D721Med (cell line): ENCODE measurements around the gene VPS26C.
"Not testable (repeated sequence)": the region's sequence is repeated elsewhere in the genome, so short reads cannot be mapped to it uniquely, and the experiment has no call there.

Experiments used
- DNase-seq: peaks from one replicate; pipeline ENCODE4 v3.0.0; 2011; ENCODE audit warnings: low spot score; ENCODE audit not compliant: insufficient read length
- FAIRE-seq: peaks from 2 replicates; lab custom pipeline; 2011; peaks lifted over from hg19 to GRCh38; lab: Jason Lieb, UNC
- TF ChIP-seq, protein P1 (sequence below): IDR thresholded peaks from 2 replicates; pipeline ENCODE4 v1.5.1; 2012; ENCODE audit warnings: mild to moderate bottlenecking, control low read depth; ENCODE audit not compliant: insufficient read depth; ENCODE audit errors: missing control alignments

Gene VPS26C

DNA sequence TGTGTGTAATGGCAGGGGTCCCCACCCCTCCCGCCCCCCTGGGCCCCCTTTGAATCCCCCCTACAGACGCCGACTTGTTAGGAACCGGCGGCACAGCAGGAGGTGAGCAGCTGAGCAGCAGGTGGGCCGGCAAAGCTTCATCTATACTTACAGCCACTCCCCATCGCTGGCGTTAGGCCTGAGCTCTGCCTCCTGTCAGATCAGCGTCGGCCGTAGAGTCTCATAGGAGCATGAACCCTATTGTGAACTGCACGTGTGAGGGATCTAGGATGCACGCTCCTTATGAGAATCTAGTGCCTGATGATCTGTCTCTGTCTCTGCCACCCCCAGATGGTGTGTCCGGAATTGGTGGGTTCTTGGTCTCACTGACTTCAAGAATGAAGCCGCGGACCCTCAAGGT lies 14.9 kb upstream of the VPS26C start:
- FAIRE-seq (no peak), DNase-seq (no peak)
- TF ChIP-seq, protein P1, sequence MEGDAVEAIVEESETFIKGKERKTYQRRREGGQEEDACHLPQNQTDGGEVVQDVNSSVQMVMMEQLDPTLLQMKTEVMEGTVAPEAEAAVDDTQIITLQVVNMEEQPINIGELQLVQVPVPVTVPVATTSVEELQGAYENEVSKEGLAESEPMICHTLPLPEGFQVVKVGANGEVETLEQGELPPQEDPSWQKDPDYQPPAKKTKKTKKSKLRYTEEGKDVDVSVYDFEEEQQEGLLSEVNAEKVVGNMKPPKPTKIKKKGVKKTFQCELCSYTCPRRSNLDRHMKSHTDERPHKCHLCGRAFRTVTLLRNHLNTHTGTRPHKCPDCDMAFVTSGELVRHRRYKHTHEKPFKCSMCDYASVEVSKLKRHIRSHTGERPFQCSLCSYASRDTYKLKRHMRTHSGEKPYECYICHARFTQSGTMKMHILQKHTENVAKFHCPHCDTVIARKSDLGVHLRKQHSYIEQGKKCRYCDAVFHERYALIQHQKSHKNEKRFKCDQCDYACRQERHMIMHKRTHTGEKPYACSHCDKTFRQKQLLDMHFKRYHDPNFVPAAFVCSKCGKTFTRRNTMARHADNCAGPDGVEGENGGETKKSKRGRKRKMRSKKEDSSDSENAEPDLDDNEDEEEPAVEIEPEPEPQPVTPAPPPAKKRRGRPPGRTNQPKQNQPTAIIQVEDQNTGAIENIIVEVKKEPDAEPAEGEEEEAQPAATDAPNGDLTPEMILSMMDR: no peak

DNA sequence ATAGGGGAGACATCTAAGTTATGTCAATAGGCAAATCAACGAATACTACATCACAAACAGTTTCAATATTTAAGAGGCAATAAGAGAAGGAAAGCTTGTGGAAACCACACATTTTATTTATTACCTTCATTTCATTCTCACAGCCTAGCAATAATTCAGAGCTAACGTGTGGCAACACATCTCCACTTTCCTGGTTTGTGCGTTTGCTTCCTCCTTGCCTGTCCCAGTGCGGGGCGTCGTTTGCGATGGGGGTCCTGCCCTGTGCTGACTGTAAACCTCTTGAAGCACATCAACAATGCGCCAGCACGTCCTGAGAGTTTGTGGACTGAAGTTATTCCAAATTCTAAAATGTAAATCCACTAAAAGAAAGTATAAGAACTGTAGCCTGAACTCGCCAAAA lies 14.4 kb upstream of the VPS26C start:
- no peak for DNase-seq
- TF ChIP-seq, protein P1: no peak
- no peak for FAIRE-seq

DNA sequence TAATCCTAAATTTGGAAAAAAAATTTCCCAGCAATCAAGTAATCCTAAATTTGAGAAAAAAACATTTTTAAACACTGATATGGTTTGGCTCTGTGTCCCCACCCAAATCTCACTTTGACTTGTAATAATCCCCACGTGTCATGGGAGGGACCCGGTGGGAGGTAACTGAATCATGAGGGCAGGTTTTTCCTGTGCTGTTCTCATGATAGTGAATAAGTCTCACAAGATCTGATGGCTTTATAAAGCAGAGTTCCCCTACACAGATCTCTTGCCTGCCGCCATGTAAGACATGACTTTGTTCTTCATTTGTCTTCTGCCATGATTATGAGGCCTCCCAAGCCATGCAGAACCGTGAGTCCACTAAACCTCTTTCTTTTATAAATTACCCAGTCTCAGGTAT lies 12.1 kb upstream of the VPS26C start:
- DNase-seq: not testable (repeated sequence)
- FAIRE-seq: peak; percentile 6

DNA sequence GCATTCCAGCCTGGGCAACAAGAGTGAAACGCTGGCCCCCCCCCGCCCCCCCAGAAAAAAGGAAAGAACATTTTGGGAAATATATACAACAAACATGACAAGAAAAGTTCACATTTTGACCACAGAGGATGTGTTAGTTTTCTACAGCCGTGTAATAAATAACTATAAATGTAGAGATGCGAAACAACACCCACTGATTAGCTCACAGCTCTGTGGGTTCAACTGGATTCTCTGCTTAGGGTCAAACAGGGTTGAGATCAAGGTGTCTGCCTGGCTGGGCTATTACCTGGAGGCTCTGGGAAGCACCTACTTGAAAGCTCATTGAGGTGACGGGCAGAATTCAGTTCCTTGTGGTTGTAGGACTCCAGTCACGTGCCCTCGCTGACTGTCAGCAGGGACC lies 11.1 kb upstream of the VPS26C start:
- no peak for DNase-seq
- TF ChIP-seq, protein P1: no peak
- FAIRE-seq: no peak

DNA sequence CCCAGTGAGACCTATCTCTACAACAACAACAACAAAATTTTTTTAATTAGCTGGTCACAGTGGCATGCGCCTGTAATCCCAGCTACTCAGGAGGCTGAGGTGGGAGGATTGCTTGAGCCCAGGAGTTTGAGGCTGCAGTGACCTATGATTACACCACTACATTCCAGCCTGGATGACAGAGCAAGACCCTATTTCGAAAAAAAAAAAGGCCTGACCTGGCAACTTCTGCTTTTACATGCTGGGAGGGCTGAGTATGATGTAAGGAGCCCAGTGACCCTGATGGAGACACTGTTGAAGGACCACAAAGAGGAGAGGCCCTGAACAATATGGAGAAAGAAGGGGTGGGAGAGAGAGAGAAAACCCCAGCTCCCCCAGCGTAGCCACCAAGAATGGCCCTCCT lies 9.2 kb upstream of the VPS26C start:
- TF ChIP-seq, protein P1: no peak
- DNase-seq (no peak), FAIRE-seq (no peak)

DNA sequence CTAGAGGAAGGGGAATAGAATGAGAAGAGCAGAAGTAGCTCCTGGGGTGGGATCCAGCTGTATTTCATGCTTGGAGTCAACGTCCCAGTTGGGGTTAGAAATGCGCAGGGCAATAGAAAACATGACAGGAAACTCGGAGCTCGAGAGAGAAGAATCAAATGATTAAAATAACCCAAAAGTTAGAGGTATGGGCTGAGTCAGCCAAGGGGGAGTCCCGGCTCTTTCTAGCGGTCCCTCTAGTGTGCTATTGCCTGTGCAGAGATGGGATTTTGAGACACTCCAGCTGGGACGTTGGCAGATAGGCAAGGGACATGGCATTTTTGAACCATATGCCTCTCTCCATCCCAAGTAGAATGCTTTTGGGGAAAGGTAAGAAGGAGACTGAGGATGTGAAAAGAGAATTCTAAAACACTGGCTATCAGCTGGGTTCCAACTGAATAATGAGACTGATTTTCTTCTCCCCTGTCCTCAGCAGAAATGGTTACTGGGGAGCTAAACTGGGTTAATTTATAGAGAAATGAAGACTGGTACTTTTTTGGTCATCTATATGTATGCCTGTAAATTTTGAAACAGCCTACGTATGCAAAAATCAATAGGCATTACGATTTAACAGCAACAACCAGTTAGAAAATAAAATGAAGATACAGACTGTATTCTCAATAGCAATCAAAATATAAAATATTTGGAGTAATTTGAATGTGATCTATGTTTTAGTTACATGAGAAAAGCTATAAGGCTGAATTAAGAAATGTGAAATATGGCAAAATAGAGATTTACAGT lies 7.0 kb upstream of the VPS26C start:
- FAIRE-seq: no peak
- DNase-seq: no peak
- TF ChIP-seq, protein P1: no peak

DNA sequence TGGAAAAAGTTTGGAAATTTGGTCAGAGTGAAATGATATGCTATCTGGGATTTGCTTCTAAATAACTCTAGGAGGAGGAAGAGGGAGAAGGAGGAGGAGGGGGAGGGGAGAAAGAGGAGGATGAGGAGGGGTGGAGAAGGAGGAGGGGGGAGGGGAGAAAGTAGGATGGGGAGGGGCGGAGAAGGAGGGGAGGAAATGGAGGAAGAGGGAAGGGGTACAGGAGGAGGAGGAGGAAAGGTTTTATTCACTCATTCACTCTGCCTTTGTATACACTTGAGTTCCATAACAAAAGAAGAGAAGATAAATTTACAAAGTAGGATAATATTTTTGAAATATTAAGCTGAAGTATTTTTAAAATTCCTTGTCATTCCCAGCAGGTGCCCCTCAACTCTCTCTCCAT lies 6.3 kb upstream of the VPS26C start:
- DNase-seq (no peak), FAIRE-seq (no peak)
- TF ChIP-seq, protein P1: no peak
